Activated naive CD4-positive, alpha-beta T cell (primary cell): Measurements from ENCODE around the gene WDR33.
"Not testable (repeated sequence)": the region's sequence is repeated elsewhere in the genome, so short reads cannot be mapped to it uniquely, and the experiment has no call there.

Source experiments
- DNase-seq, 4 experiments: peaks; one replicate each; lab custom pipeline; 2025; lab: John Stamatoyannopoulos, UW

Gene WDR33

GRCh38 chr2:127810619-127811396, at the start of gene WDR33:
TSS of gene WDR33 (minus strand) at chr2:127811171. CDS start at chr2:127770981, 40,190 bp downstream.
- peak; percentile 69 to 90 (median 85) for DNase-seq

- DNase-seq, result no peak
Observed at GRCh38 chr2:127860130-127860529, 49.2 kb upstream of the WDR33 start.

GRCh38 chr2:127859712-127860085, 48.7 kb upstream of the WDR33 start:
- DNase-seq, result peak in 2 of 4 experiments; percentile 30 to 64

- no peak for DNase-seq
Observed at GRCh38 chr2:127857265-127857808, 46.4 kb upstream of the WDR33 start.

- DNase-seq, result no peak
Observed at GRCh38 chr2:127853671-127854070, 42.7 kb upstream of the WDR33 start.

- DNase-seq, result no peak
Observed at GRCh38 chr2:127852388-127852787, 41.4 kb upstream of the WDR33 start.

- DNase-seq, result no peak
Observed at GRCh38 chr2:127847931-127848330, 37.0 kb upstream of the WDR33 start.

- DNase-seq, result no peak
Observed at GRCh38 chr2:127844973-127845372, 34.0 kb upstream of the WDR33 start.

- DNase-seq, result no peak
Observed at GRCh38 chr2:127843677-127844076, 32.7 kb upstream of the WDR33 start.

- no peak for DNase-seq
Observed at GRCh38 chr2:127841466-127842178, 30.7 kb upstream of the WDR33 start.

GRCh38 chr2:127840893-127841292, 29.9 kb upstream of the WDR33 start:
- DNase-seq, result no peak

GRCh38 chr2:127834951-127835350, 24.0 kb upstream of the WDR33 start:
- DNase-seq, result no peak

GRCh38 chr2:127829845-127830246, 18.9 kb upstream of the WDR33 start:
- DNase-seq, result peak in 1 of 4 experiments; percentile 9

GRCh38 chr2:127826708-127827107, 15.7 kb upstream of the WDR33 start:
- DNase-seq, result not testable (repeated sequence)

- no peak for DNase-seq
Observed at GRCh38 chr2:127826047-127826446, 15.1 kb upstream of the WDR33 start.

GRCh38 chr2:127820080-127820668, 9.2 kb upstream of the WDR33 start:
- DNase-seq, result no peak

GRCh38 chr2:127818794-127819425, 7.9 kb upstream of the WDR33 start:
- DNase-seq, result no peak

- DNase-seq, result no peak
Observed at GRCh38 chr2:127818241-127818640, 7.3 kb upstream of the WDR33 start.

- no peak for DNase-seq
Observed at GRCh38 chr2:127814677-127815076, 3.7 kb upstream of the WDR33 start.

- not testable (repeated sequence) for DNase-seq
Observed at GRCh38 chr2:127812441-127812840, 1.5 kb upstream of the WDR33 start.

GRCh38 chr2:127811397-127812321, 688 bp upstream of the WDR33 start:
- DNase-seq, result no peak
